ENCODE results near the gene TRMT2A.
"Not testable (repeated sequence)": the region's sequence is repeated elsewhere in the genome, so short reads cannot be mapped to it uniquely, and the experiment has no call there.

Gene TRMT2A

DNA sequence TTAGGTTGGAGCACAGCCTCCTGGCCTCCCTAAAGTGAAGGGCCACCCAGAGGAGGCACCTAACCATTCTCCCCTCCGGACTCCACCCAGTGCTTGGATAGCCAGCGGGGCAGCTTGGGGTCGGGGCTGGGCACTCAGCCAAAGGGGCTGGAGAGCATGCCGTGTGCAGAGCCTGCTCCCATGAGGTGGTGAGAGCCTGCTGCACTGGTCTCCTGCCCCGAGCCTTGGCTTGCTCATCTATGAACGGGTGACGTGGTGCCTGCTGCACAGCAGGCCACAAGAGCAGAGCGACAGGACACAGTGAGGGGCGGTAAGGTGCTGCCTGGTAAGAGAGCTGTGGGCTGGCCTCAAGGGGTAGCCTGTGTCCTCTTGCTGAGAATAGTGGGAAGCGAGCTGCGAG, 47.8 kb upstream of the TRMT2A start:
- H3K9ac ChIP-seq (ENCODE audit: low read length): no peak overlapping the region
- H3K4me2 ChIP-seq (ENCODE audit: low read length): no peak overlapping the region
- no peak overlapping the region for H3K27ac ChIP-seq (ENCODE audit: low read length)
- no peaks in the 10 kb centered on the region for H3K4me1 ChIP-seq (ENCODE audit: low read length)
- peaks cover 4% of the 10 kb centered on the region; the same call in 1 of the 2 replicates for H3K27me3 ChIP-seq (ENCODE audit: low read depth, low read length)
- H4K20me1 ChIP-seq (ENCODE audit: insufficient read depth, low read length): no peaks in the 10 kb centered on the region
- no peak for TF ChIP-seq EZH2phosphoT487 (IDR thresholded peaks at IDR 0.05; ENCODE audit: low read depth)
- TF ChIP-seq, protein P1, sequence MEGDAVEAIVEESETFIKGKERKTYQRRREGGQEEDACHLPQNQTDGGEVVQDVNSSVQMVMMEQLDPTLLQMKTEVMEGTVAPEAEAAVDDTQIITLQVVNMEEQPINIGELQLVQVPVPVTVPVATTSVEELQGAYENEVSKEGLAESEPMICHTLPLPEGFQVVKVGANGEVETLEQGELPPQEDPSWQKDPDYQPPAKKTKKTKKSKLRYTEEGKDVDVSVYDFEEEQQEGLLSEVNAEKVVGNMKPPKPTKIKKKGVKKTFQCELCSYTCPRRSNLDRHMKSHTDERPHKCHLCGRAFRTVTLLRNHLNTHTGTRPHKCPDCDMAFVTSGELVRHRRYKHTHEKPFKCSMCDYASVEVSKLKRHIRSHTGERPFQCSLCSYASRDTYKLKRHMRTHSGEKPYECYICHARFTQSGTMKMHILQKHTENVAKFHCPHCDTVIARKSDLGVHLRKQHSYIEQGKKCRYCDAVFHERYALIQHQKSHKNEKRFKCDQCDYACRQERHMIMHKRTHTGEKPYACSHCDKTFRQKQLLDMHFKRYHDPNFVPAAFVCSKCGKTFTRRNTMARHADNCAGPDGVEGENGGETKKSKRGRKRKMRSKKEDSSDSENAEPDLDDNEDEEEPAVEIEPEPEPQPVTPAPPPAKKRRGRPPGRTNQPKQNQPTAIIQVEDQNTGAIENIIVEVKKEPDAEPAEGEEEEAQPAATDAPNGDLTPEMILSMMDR (IDR thresholded peaks at IDR 0.05; ENCODE audit: low read depth, low read length): no peak
- no peaks in the 10 kb centered on the region for H3K9me3 ChIP-seq (ENCODE audit: insufficient read depth, low read length)
- H3K4me3 ChIP-seq (ENCODE audit: low read length): no peak overlapping the region
- H3K36me3 ChIP-seq (replicated peaks; ENCODE audit: low read depth, low read length): no peaks in the 10 kb centered on the region
- no peaks in the 10 kb centered on the region for H3K79me2 ChIP-seq (ENCODE audit: low read length)
- no peak overlapping the region for H2AFZ ChIP-seq (ENCODE audit: low read depth, low read length)

DNA sequence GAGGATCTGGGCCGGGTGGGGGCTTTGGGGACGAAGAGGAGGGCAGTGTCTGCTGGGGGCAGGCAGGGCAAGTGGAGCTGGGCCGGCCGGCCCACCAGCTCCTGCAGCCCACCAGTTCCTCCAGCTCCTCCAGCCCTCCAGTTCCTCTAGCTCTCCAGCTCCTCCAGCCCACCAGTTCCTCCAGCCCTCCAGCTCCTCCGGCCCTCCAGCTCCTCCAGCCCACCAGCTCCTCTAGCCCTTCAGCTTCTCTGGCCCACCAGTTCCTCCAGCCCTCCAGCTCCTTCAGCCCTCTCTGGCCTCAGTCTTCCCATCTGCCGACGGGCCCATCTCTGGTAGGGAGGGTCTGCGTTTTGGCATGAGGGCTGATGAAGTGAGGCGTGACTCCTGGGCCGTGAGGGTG, 43.0 kb upstream of the TRMT2A start:
- Histone ChIP-seq H3K27me3 (ENCODE audit: low read depth, low read length) (peaks cover 21% of the 10 kb centered on the region), H3K36me3 (replicated peaks; ENCODE audit: low read depth, low read length) (no peaks in the 10 kb centered on the region), H3K79me2 (ENCODE audit: low read length) (no peaks in the 10 kb centered on the region), H4K20me1 (ENCODE audit: insufficient read depth, low read length) (no peaks in the 10 kb centered on the region), H3K9me3 (ENCODE audit: insufficient read depth, low read length) (no peaks in the 10 kb centered on the region), H3K27ac (ENCODE audit: low read length) (no peak overlapping the region), H3K9ac (ENCODE audit: low read length) (no peak overlapping the region), H2AFZ (ENCODE audit: low read depth, low read length) (no peak overlapping the region), H3K4me3 (ENCODE audit: low read length) (no peak overlapping the region), H3K4me2 (ENCODE audit: low read length) (no peak overlapping the region), H3K4me1 (ENCODE audit: low read length) (no peaks in the 10 kb centered on the region)
- TF ChIP-seq, protein P1 (IDR thresholded peaks at IDR 0.05; ENCODE audit: low read depth, low read length): no peak
- TF ChIP-seq EZH2phosphoT487 (IDR thresholded peaks at IDR 0.05; ENCODE audit: low read depth): no peak

DNA sequence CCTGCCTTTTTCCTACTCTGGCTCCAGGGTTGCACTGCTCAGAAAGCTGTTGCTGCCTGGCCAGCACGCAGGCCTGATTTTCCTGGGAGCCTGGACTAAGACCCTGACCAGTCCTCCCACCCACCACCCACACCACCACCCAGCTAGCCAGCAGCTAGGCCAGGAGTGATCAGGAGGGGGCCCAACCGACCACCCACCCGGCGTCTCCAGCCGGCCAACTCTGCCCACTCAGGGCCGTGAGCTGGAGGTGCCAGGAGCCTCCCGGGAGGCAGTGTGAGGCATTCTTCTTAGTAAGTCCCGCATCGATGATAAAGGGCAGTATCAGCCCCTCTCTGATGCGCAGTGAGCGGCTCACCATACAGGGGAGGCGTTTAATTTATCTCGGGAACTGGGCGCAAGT, 42.5 kb upstream of the TRMT2A start:
- not testable (repeated sequence) for H3K27ac ChIP-seq (ENCODE audit: low read length); H3K36me3 ChIP-seq (replicated peaks; ENCODE audit: low read depth, low read length); H3K9ac ChIP-seq (ENCODE audit: low read length); H3K4me3 ChIP-seq (ENCODE audit: low read length); H3K4me2 ChIP-seq (ENCODE audit: low read length); H3K79me2 ChIP-seq (ENCODE audit: low read length); H4K20me1 ChIP-seq (ENCODE audit: insufficient read depth, low read length); H2AFZ ChIP-seq (ENCODE audit: low read depth, low read length); H3K4me1 ChIP-seq (ENCODE audit: low read length); H3K9me3 ChIP-seq (ENCODE audit: insufficient read depth, low read length)
- H3K27me3 ChIP-seq (ENCODE audit: low read depth, low read length): peaks cover 21% of the 10 kb centered on the region

DNA sequence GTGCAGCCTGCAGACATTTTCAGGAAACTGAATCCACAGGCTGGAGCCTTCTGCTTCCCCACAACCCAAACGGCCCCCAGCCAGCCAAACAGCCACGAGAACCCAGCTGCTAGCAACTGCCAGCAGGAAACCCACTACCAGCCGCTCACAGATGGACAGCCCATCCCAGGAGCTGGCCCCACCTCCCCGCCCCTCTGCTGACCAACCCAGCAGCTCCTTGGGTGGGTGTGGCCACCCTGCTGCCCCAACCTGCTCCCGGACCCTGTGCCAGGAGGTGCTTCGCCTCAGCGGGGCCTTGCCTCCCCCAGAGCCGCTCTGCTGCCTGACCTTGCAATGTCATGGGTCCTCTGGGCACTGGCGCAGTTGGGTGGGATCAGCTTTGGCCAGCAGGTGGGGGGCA, 42.0 kb upstream of the TRMT2A start:
- no peak overlapping the region for H3K9ac ChIP-seq (ENCODE audit: low read length)

More for the DNA sequence above, 42.0 kb upstream of the TRMT2A start:
- no peaks in the 10 kb centered on the region for H4K20me1 ChIP-seq (ENCODE audit: insufficient read depth, low read length)
- no peaks in the 10 kb centered on the region for H3K4me1 ChIP-seq (ENCODE audit: low read length)
- H3K4me2 ChIP-seq (ENCODE audit: low read length): no peak overlapping the region
- H3K27ac ChIP-seq (ENCODE audit: low read length): no peak overlapping the region
- H3K27me3 ChIP-seq (ENCODE audit: low read depth, low read length): peaks cover 21% of the 10 kb centered on the region
- H2AFZ ChIP-seq (ENCODE audit: low read depth, low read length): no peak overlapping the region
- H3K9me3 ChIP-seq (ENCODE audit: insufficient read depth, low read length): no peaks in the 10 kb centered on the region
- no peak overlapping the region for H3K4me3 ChIP-seq (ENCODE audit: low read length)
- no peaks in the 10 kb centered on the region for H3K36me3 ChIP-seq (replicated peaks; ENCODE audit: low read depth, low read length)
- TF ChIP-seq, protein P1 (IDR thresholded peaks at IDR 0.05; ENCODE audit: low read depth, low read length): no peak
- no peak for TF ChIP-seq EZH2phosphoT487 (IDR thresholded peaks at IDR 0.05; ENCODE audit: low read depth)
- no peaks in the 10 kb centered on the region for H3K79me2 ChIP-seq (ENCODE audit: low read length)
